Posterior cingulate gyrus (tissue), 11 donors: ENCODE measurements around the gene KCNIP4.
"Not testable (repeated sequence)": the region's sequence is repeated elsewhere in the genome, so short reads cannot be mapped to it uniquely, and the experiment has no call there.

Source experiments
- DNase-seq, 10 donors: peaks; one replicate each; pipeline versions ENCODE4 v3.0.0 to v3.0.0-alpha.2; 2020 to 2021; ENCODE audit warnings: mixed read lengths in 3 of 10
- intact Hi-C: fragments of 100-400 bp; cut with DNase I; formaldehyde crosslinking; loops from one replicate; pipeline ENCODE4 v1.15.1; 2023

The KCNIP4 gene

GRCh38 chr4:21948347-21949072 is at the start of gene KCNIP4:
KCNIP4 (minus strand) TSS chr4:21948772.
- intact Hi-C loops, result loop anchor here (5.0 kb wide), 1 partner anchor 156 kb away; no protein-coding TSS in a partner anchor
- peak in 9 of 10 donors; percentile 14 to 87 (median 37) for DNase-seq

- peak in 2 of 10 donors; percentile 25 to 72 for DNase-seq
- intact Hi-C loops, result not testable (repeated sequence)
These were observed 48.0 kb upstream of the KCNIP4 start for GRCh38 chr4:21996618-21997017.

DNA sequence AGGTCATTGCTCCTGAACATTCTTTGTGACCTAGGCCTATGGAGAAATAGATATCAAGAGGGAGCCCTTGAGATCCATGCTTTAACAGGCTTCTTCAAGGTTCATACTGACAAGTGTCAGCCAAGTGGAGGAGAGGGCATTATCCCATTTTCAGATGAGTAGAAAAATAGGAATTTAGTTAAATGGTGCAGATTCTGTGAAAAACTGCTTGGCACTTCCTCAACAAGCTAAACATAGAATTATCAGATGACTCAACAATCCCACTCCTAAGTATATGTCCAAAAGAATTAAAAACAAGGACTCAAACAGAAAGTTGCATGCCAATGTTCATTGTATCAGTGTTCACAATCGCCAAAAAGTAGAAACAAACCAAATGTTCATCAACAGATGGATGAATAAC is 43.8 kb upstream of the KCNIP4 start:
- intact Hi-C loops, result no loop called here
- DNase-seq, result no peak

GRCh38 chr4:21991562-21991961 is 43.0 kb upstream of the KCNIP4 start:
- intact Hi-C loops, result no loop called here
- no peak for DNase-seq

DNA sequence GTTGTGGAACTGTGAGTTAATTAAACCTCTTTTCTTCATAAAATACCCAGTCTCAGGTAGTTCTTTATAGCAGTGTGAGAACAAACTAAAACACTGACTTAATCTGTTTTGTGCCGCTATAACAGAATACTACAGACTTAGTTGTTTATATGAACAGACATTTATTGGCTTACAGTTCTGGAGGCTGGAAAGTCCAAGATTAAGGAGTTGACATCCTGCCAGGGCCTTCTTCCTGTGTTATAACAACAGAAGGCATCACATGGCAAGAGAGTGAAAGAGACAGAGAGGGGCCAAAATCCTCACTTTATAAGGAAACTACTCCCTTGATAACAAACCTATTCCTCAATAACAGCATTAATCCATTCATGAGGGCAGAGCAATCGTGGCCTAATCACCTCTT is 42.5 kb upstream of the KCNIP4 start:
- intact Hi-C loops, result no loop called here
- DNase-seq, result peak in 1 of 10 donors; percentile 2

- DNase-seq, result no peak
- intact Hi-C loops, result no loop called here
These were observed 40.8 kb upstream of the KCNIP4 start for GRCh38 chr4:21989351-21989750.

GRCh38 chr4:21986307-21986706 is 37.7 kb upstream of the KCNIP4 start:
- DNase-seq, result peak in 6 of 10 donors; percentile 9 to 73 (median 29)

DNA sequence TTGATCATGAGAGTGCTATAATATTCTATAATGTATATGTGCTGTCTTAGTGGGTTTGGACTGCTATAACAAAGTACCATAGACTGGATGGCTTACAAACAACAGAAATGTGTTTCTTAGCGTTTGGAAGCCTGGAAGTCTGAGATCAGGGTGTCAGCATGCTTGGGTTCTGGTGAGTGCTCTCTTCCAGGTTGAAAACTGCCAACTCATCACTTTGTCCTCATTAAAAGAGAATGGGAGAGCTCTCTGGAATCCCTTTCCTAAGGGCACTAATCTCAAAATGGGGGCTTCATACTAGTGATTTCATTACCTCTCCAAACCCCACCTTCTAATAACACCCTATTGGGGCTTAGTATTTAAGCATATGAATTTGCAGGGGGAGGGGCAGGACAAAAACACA is 33.5 kb upstream of the KCNIP4 start:
- intact Hi-C loops, result no loop called here
- DNase-seq, result no peak

More at GRCh38 chr4:21986307-21986706, 37.7 kb upstream of the KCNIP4 start:
- intact Hi-C loops, result no loop called here

GRCh38 chr4:21979196-21979595 is 30.6 kb upstream of the KCNIP4 start:
- DNase-seq, result no peak
- intact Hi-C loops, result no loop called here

DNA sequence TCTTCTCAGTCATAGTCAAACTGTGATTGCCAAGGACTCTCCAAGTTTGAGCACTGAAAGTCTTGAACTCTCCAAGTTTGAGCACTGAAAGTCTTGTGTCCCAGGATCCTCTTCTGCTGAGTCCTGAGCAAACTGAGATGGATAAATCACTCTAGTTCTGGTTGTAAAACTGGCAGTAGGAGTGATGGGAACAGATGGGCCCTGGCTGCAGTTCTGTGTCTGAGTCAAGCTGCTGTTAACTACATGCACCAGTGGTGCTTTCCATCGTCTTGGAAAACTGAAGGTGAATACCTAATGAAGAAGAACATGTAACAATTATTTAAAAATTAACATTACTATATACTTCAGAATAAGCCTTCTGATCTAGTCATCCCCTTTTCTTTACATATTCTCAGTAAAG is 27.6 kb upstream of the KCNIP4 start:
- intact Hi-C loops, result no loop called here
- peak in 7 of 10 donors; percentile 11 to 86 (median 37) for DNase-seq

DNA sequence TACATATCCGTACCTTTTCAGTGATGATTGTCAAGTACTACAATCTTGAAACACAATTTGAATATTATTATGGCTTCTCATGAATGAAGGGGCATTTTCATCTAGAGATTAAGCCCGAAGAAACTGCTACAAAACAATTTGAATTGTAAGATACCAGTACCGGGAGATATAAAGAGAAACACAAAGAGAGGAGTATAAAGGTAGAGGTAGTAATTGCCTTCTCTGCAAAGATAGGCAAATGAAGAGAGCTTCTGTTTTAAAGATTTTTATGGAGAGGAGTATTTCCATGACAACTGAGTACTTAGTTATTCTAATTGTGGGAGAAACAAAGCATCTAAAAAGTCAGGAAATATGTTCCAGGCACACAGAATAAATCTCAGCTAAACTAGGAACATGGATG is 25.3 kb upstream of the KCNIP4 start:
- intact Hi-C loops, result no loop called here
- DNase-seq, result no peak

DNA sequence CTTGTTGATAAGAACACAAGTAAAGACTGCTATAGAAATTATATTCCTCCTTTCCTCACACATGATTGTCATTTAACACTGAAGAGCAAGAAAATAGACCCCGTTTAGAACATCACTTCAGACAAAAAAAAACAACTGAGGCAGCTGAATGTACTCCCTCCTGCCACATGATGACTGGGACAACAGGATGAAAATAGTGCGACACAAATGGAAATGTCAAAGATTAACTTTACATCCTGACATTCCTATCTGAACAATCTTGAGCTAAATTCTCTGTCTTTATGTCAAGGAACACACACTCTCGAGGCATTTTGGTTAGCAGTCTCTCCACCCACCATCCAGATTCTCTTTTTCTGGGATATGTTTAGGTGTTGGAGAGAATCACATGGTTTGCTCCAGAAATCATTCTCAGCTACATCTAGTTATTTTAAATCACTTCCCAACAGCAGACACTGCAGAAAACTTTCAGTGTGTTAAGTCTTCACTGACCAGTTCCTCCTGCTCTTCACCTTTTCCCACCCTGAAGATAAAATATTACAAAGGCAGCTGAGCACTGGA is 16.3 kb upstream of the KCNIP4 start:
- no peak for DNase-seq
- intact Hi-C loops, result no loop called here

- intact Hi-C loops, result no loop called here
- no peak for DNase-seq
These were observed 14.1 kb upstream of the KCNIP4 start for GRCh38 chr4:21962691-21963090.

- intact Hi-C loops, result no loop called here
- DNase-seq, result no peak
These were observed 12.2 kb upstream of the KCNIP4 start for GRCh38 chr4:21960793-21961192.

DNA sequence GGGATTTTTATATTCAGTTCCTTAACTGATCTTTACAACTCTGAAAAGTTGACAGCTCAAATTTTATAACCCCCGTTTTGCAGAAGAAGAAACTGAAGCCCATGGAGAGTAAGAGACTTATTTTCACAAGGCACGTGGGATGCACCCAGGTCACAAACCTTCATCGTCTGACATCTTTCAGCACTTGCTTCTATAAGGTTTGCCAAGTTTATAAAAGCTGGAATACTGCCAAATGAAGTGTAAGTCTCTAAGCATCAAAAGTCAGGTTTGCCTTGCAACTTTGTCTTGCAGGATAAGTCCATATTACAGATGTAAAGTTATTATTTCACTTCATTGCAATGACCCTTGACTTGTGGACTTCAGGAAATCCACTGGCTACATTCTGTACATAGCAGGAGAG is 6.3 kb upstream of the KCNIP4 start:
- intact Hi-C loops, result no loop called here
- no peak for DNase-seq

DNA sequence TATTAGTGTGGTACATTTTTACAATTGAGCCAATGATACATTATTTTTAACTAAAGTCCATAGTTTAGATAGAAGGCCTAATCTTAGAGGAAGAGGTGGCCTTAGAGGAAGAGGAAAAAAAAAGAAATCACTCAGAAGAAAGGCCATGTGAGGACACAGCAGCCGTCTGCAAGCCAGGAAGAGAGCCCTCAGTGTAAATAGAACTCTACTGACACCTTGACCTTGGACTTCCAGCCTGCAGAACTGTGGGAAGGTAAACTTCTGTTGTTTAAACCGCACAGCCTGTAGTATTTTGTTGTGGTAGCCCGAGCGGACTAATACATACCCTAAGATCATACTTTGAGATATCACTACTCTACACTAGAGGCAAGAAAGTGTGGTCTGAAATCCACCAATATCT is 5.1 kb upstream of the KCNIP4 start:
- DNase-seq, result no peak
- intact Hi-C loops, result no loop called here

GRCh38 chr4:21952549-21952948 is 4.0 kb upstream of the KCNIP4 start:
- intact Hi-C loops, result no loop called here

GRCh38 chr4:21949073-21949457 is 493 bp upstream of the KCNIP4 start:
- intact Hi-C loops, result loop anchor here (5.0 kb wide), 1 partner anchor 157 kb away; no protein-coding TSS in a partner anchor
- peak in 8 of 10 donors; percentile 7 to 87 (median 21) for DNase-seq

More at GRCh38 chr4:21952549-21952948, 4.0 kb upstream of the KCNIP4 start:
- DNase-seq, result no peak

- intact Hi-C loops, result loop anchor here (5.0 kb wide), 1 partner anchor 156 kb away; no protein-coding TSS in a partner anchor
- no peak for DNase-seq
These were observed 703 bp downstream of the KCNIP4 start for GRCh38 chr4:21947791-21948346.

- peak in 2 of 10 donors; percentile 29 to 62 for DNase-seq
- intact Hi-C loops, result loop anchor here (5.0 kb wide), 1 partner anchor 155 kb away; no protein-coding TSS in a partner anchor
These were observed 1.7 kb downstream of the KCNIP4 start for GRCh38 chr4:21946858-21947257.

GRCh38 chr4:21921526-21922180 is 26.9 kb downstream of the KCNIP4 start:
- intact Hi-C loops, result no loop called here
- no peak for DNase-seq
